Panc1 (cell line): Measurements from ENCODE around the gene NEURL3. TPM values are rescaled to one million over a fixed set of nuclear protein-coding genes. Genes with fewer than 3 reads are reported as not detected.

Experiments
- ATAC-seq: fragments of 200-7000 bp; cut with Tn5 transposase; 2 replicates; pipeline ENCODE4 v1.9.1; 2020; ENCODE audit warnings: mild to moderate bottlenecking, moderate library complexity
- BruUV-seq: library from RNA; stranded (reverse); fragments of 400-500 nt; replicated peaks from 2 replicates; lab custom pipeline; 2021; lab: Mats Ljungman, UMichigan
- CTCF ChIA-PET: fragments of 300-600 bp; sonication (Branson Sonifier 250); formaldehyde crosslinking; loops from one replicate; lab custom pipeline; 2022; ENCODE audit warnings: antibody characterized with exemption; lab: Charles Lee
- POLR2A ChIA-PET: fragments of 300-600 bp; sonication (Branson Sonifier 250); formaldehyde crosslinking; loops from one replicate; lab custom pipeline; 2022; ENCODE audit warnings: antibody characterized with exemption; lab: Charles Lee
- DNase-seq: peaks from one replicate; pipeline ENCODE4 v3.0.0-alpha.2; 2010; ENCODE audit warnings: low read depth, low spot score
- H3K27ac ChIP-seq: 2 replicates; pipeline ENCODE4 v1.5.1; 2011; ENCODE audit warnings: mild to moderate bottlenecking, low read length, inconsistent platforms
- H3K27me3 ChIP-seq: fragments of 200-500 bp; sonication (Bioruptor generic); 2 replicates; pipeline ENCODE4 v1.6.0; 2014; ENCODE audit warnings: low read length, inconsistent platforms; ENCODE audit not compliant: control insufficient read depth, insufficient read depth
- H3K36me3 ChIP-seq: fragments of 200-500 bp; sonication (Bioruptor generic); 2 replicates; pipeline ENCODE4 v1.5.1; 2014; ENCODE audit warnings: inconsistent platforms, mild to moderate bottlenecking, low read length, moderate library complexity; ENCODE audit not compliant: control insufficient read depth, insufficient read depth
- H3K4me1 ChIP-seq: 2 replicates; pipeline ENCODE4 v1.5.1; 2011; ENCODE audit warnings: inconsistent platforms, mild to moderate bottlenecking, low read length, moderate library complexity; ENCODE audit not compliant: control insufficient read depth, insufficient read depth
- H3K4me3 ChIP-seq, 2 experiments: 2 replicates each; pipeline ENCODE4 v1.5.1; 2011 to 2012; ENCODE audit warnings: low read depth in 2 of 2, low read length in 2 of 2, mild to moderate bottlenecking in 2 of 2, inconsistent platforms in 1 of 2, moderate library complexity in 1 of 2
- H3K9me3 ChIP-seq: fragments of 200-500 bp; sonication (Bioruptor generic); 2 replicates; pipeline ENCODE4 v1.5.1; 2014; ENCODE audit warnings: low read depth, mild to moderate bottlenecking, inconsistent platforms, low read length, moderate library complexity; ENCODE audit not compliant: control insufficient read depth, insufficient read depth
- POLR2AphosphoS5 ChIP-seq: IDR thresholded peaks from 2 replicates; pipeline ENCODE4 v1.6.1; 2012; ENCODE audit warnings: mild to moderate bottlenecking, low read depth, low read length, moderate library complexity
- SIN3A ChIP-seq: IDR thresholded peaks from 2 replicates; pipeline ENCODE4 v1.6.1; 2012; ENCODE audit warnings: low read depth, mild to moderate bottlenecking, low read length, moderate library complexity, borderline replicate concordance; ENCODE audit not compliant: insufficient read depth
- TCF7L2 ChIP-seq: IDR thresholded peaks from 2 replicates; pipeline ENCODE4 v1.6.1; 2011; ENCODE audit warnings: mild to moderate bottlenecking, low read depth, low read length, inconsistent platforms
- in situ Hi-C: cut with HindIII; loops from 2 replicates; pipeline ENCODE4 v1.10.0; 2016; ENCODE audit warnings: low sequenced_read_pairs, low pct_unique_long_range_greater_than_20kb
- intact Hi-C: fragments of 100-400 bp; cut with micrococcal nuclease; formaldehyde crosslinking; loops from one replicate; pipeline ENCODE4 v1.10.0; 2022; ENCODE audit not compliant: unreplicated experiment
- total RNA-seq: library from RNA; stranded (reverse); gene quantifications from one replicate; pipeline ENCODE4 v1.2.1, GENCODE V29; 2021; ENCODE audit not compliant: unreplicated experiment
- TF ChIP-seq, protein P1 (sequence below), 2 experiments: IDR thresholded peaks; 2 replicates each; pipeline ENCODE4 v1.6.1; 2011 to 2012; ENCODE audit warnings: low read depth in 2 of 2, control low read depth in 1 of 2, low read length in 1 of 2, mild to moderate bottlenecking in 1 of 2, moderate library complexity in 1 of 2; ENCODE audit not compliant: insufficient read depth in 1 of 2
- TF ChIP-seq, protein P2 (sequence below): fragments of 450-650 bp; IDR thresholded peaks from 2 replicates; pipeline ENCODE4 v1.5.1; 2017; ENCODE audit warnings: mild to moderate bottlenecking

NEURL3 gene
- total RNA-seq, 1 experiment from 2014 or later, result 1.2 TPM

DNA sequence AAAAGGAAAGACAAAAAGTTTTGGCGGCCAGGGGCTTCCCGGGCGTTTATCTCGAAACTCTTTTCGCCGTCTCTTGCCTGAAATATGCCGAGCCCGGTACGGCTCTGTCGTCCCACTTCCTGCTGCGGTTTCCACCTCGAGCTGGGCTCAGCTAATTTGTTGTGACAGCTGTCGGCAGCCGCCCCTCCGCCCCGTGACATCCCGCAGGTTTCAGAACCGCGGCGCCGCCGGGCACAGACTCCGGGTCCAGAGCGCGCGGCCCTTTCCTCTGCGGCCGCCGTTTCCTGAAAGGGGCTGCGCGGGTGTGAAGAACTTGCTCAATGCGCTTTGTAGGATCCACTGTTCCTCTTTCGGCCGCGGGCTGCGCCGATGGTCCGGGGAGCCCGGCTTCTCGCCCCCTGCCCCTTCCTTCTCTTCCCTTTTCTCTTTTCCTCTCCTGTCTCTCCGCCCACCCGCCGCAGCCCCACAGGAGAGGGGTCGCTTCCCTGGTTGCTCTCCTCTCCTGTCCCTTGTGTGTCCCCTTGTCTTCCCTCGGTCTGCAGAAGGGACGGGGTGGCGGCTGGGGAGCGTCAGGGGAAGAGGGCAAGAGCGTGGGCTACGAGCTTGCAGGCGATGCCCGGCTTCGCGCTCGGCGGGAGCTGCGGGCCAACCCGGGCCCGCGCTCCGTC, 32.0 kb upstream of the NEURL3 start:
- ChIA-PET CTCF (no interaction called here), POLR2A (interaction anchor here (0.7 kb wide), 1 partner anchor 97 kb away, joined by 4 read pairs; no protein-coding TSS in a partner anchor)
- H3K4me3 ChIP-seq, result peak overlapping the region; percentile 57 to 67
- H3K36me3 ChIP-seq, result no peaks in the 10 kb centered on the region
- H3K9me3 ChIP-seq, result no peaks in the 10 kb centered on the region
- peak overlapping the region; percentile 65 for H3K27ac ChIP-seq
- no peaks in the 10 kb centered on the region for H3K27me3 ChIP-seq
- no peak for TF ChIP-seq TCF7L2
- no peak for TF ChIP-seq POLR2AphosphoS5
- TF ChIP-seq, protein P1, sequence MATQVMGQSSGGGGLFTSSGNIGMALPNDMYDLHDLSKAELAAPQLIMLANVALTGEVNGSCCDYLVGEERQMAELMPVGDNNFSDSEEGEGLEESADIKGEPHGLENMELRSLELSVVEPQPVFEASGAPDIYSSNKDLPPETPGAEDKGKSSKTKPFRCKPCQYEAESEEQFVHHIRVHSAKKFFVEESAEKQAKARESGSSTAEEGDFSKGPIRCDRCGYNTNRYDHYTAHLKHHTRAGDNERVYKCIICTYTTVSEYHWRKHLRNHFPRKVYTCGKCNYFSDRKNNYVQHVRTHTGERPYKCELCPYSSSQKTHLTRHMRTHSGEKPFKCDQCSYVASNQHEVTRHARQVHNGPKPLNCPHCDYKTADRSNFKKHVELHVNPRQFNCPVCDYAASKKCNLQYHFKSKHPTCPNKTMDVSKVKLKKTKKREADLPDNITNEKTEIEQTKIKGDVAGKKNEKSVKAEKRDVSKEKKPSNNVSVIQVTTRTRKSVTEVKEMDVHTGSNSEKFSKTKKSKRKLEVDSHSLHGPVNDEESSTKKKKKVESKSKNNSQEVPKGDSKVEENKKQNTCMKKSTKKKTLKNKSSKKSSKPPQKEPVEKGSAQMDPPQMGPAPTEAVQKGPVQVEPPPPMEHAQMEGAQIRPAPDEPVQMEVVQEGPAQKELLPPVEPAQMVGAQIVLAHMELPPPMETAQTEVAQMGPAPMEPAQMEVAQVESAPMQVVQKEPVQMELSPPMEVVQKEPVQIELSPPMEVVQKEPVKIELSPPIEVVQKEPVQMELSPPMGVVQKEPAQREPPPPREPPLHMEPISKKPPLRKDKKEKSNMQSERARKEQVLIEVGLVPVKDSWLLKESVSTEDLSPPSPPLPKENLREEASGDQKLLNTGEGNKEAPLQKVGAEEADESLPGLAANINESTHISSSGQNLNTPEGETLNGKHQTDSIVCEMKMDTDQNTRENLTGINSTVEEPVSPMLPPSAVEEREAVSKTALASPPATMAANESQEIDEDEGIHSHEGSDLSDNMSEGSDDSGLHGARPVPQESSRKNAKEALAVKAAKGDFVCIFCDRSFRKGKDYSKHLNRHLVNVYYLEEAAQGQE (IDR thresholded peaks at IDR 0.05; ENCODE audit: insufficient read depth in 1 of 2, low read depth in 2 of 2, low read length in 1 of 2), result no peak
- 0 out of 2 replicates have a peak, but pooled peaks have one; percentile 67 for TF ChIP-seq SIN3A
- TF ChIP-seq, protein P2, sequence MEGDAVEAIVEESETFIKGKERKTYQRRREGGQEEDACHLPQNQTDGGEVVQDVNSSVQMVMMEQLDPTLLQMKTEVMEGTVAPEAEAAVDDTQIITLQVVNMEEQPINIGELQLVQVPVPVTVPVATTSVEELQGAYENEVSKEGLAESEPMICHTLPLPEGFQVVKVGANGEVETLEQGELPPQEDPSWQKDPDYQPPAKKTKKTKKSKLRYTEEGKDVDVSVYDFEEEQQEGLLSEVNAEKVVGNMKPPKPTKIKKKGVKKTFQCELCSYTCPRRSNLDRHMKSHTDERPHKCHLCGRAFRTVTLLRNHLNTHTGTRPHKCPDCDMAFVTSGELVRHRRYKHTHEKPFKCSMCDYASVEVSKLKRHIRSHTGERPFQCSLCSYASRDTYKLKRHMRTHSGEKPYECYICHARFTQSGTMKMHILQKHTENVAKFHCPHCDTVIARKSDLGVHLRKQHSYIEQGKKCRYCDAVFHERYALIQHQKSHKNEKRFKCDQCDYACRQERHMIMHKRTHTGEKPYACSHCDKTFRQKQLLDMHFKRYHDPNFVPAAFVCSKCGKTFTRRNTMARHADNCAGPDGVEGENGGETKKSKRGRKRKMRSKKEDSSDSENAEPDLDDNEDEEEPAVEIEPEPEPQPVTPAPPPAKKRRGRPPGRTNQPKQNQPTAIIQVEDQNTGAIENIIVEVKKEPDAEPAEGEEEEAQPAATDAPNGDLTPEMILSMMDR, result no peak
- ATAC-seq (peak; percentile 26), DNase-seq (no peak)
- intact Hi-C loops (no loop called here), in situ Hi-C loops (no loop called here)
- TSS peak; percentile 59 for BruUV-seq
- peaks cover 69% of the 10 kb centered on the region for H3K4me1 ChIP-seq

- ATAC-seq, result peak; percentile 91
- peaks cover 76% of the 10 kb centered on the region for H3K4me1 ChIP-seq
- intact Hi-C loops (no loop called here), in situ Hi-C loops (no loop called here)
- H3K27me3 ChIP-seq, result no peaks in the 10 kb centered on the region
- peak within 1 kb of the TSS; percentile 57 to 67 for H3K4me3 ChIP-seq
- no peak for DNase-seq
- no TSS peak for BruUV-seq
- H3K9me3 ChIP-seq, result no peaks in the 10 kb centered on the region
- POLR2A ChIA-PET, result interaction anchor here (0.7 kb wide), 1 partner anchor 98 kb away, joined by 4 read pairs; no protein-coding TSS in a partner anchor
- TF ChIP-seq TCF7L2 (no peak), POLR2AphosphoS5 (0 out of 2 replicates have a peak, but pooled peaks have one; percentile 36), SIN3A (0 out of 2 replicates have a peak, but pooled peaks have one; percentile 39)
- TF ChIP-seq, protein P1 (IDR thresholded peaks at IDR 0.05; ENCODE audit: insufficient read depth in 1 of 2, low read depth in 2 of 2, low read length in 1 of 2), result no peak
- TF ChIP-seq, protein P2, result no peak
- H3K36me3 ChIP-seq, result no peaks in the 10 kb centered on the region
- peak within 1 kb of the TSS; percentile 65 for H3K27ac ChIP-seq
- CTCF ChIA-PET, result no interaction called here
Measured at GRCh38 chr2:96536445-96537065, 31.4 kb upstream of the NEURL3 start, which contains the start of gene ARID5A. Gene ARID5A (plus strand): TSS chr2:96536752. CDS start chr2:96536827, 75 bp downstream.
